GM15510 (cell line): ENCODE measurements around the gene FPR1.

Source experiments
- POLR2A ChIP-seq: IDR thresholded peaks from 3 replicates; pipeline ENCODE4 v1.6.1; 2011; ENCODE audit warnings: borderline replicate concordance; ENCODE audit not compliant: insufficient read length; ENCODE audit errors: extremely low read depth

FPR1 gene, protein sequence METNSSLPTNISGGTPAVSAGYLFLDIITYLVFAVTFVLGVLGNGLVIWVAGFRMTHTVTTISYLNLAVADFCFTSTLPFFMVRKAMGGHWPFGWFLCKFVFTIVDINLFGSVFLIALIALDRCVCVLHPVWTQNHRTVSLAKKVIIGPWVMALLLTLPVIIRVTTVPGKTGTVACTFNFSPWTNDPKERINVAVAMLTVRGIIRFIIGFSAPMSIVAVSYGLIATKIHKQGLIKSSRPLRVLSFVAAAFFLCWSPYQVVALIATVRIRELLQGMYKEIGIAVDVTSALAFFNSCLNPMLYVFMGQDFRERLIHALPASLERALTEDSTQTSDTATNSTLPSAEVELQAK

DNA sequence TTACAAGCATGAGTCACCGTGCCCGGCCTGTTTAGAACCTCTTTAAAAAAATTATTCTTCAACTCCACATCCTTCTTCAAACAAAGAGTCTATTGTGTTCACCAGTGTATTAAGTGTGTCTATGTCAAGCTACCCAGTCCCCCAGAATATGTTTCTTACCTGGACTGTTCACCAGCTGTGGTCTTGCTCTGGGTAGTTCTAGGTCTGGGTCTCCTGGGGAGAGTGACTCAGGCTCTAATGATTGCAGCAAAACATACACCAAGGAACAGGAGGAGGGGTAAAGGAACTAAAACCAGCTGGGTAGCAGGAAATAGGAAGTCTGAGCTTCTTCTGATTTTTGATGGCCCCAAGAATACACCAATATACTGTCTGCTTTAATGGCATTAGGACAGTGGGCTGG, at the start of gene FPR1:
FPR1 (minus strand) TSS at position 224 of the 400 bp plus-strand sequence. CDS start 4,884 bp downstream, outside the sequence.
- no peak for TF ChIP-seq POLR2A

GRCh38 chr19:51800473-51801244, 49.0 kb upstream of the FPR1 start:
- no peak for TF ChIP-seq POLR2A

DNA sequence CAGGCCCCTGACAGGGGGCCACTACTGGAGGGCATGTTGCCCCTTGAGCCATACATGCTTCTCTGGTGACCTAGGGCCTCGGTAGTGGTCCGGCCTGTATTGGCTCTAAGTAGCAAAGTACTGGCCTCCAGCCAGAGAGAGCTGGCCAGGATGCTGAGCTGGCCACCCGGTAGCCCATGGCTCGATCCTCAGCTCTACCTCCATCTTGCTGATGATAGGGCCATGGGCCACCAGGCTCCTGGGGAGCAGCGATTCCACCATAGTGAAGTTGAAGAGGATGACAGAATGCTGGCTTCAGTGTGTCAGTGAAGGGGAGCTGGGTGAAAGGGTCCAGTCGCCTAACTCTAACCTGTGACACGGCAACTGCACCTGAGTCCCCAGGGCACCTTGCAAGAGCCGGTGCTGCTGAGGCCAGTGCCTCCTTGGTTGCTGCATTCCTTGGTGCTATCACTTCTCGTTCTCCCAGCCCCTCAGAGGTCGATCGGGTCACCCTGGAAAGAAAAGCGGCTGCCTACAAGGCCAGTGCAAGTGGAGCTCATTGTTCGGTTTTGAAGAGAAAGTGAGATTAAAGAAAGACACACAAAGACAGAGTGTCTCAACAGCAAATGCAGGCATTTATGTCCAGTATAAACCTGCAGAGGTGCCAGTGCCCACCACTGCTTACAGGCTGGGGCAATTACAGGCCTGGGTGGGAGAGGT, 48.2 kb upstream of the FPR1 start:
- no peak for TF ChIP-seq POLR2A

DNA sequence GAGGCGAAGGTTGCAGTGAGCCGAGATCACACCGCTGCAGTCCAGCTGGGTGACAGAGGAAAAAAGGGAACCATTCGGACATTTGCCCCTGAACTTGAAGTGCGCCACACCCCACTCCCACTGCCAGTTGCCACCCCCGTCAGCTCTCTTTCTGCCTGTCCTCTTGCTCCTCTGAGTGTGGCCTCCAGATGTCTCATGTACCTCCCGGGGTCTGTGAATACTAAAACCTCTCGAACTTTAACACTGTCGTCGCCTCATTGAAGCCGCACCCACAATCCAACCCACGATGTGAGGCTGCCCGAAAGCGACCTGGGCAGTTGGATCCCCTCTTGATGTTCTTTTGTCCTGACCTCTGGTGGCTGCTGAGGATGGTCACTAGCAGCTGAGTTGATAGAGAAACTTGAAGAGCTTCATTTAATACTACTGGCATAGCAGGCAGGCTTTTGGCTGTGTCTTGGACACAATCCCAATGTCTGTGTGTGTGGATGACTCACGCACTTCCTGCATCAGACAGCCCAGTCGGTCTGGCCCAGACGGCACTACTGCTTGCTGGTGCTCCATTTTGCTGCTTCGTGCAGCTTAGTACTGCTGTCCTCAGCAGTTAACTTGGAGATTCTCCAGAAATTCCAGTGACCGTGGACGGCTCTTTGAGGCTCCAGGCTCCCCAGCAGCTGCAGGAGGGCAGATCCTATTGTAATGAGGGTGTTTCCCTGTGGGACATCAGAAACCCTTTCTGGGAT, 47.5 kb upstream of the FPR1 start:
- TF ChIP-seq POLR2A, result no peak

GRCh38 chr19:51798062-51798461, 46.4 kb upstream of the FPR1 start:
- no peak for TF ChIP-seq POLR2A

GRCh38 chr19:51797480-51797879, 45.8 kb upstream of the FPR1 start:
- TF ChIP-seq POLR2A, result no peak

- TF ChIP-seq POLR2A, result no peak
Measured at GRCh38 chr19:51796195-51796679, 44.6 kb upstream of the FPR1 start.

GRCh38 chr19:51794885-51795490, 43.3 kb upstream of the FPR1 start, which contains the start of gene FPR3:
FPR3 (plus strand) TSS chr19:51795157; CDS start chr19:51823749, 28,592 bp downstream.
- no peak for TF ChIP-seq POLR2A

- no peak for TF ChIP-seq POLR2A
Measured at GRCh38 chr19:51793994-51794393, 42.3 kb upstream of the FPR1 start.

DNA sequence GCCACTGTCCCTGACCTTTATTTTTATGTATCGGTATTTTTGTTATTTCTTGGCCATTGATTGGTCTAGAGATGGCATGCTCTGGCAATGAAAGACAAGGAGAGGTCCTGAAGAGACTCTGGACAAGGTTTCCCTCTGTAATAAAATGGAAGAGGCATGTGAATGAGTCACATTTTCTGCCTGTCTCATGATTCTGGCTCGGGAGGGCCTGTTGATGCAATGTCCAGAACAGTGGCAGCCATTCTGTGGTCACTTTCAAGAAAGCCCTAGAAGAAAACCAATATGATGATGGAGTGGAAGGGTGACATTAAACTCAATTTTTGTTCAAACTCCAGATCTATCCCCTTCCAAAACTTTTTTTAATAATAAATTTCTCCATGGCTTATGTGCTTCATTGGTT, 41.3 kb upstream of the FPR1 start:
- no peak for TF ChIP-seq POLR2A

DNA sequence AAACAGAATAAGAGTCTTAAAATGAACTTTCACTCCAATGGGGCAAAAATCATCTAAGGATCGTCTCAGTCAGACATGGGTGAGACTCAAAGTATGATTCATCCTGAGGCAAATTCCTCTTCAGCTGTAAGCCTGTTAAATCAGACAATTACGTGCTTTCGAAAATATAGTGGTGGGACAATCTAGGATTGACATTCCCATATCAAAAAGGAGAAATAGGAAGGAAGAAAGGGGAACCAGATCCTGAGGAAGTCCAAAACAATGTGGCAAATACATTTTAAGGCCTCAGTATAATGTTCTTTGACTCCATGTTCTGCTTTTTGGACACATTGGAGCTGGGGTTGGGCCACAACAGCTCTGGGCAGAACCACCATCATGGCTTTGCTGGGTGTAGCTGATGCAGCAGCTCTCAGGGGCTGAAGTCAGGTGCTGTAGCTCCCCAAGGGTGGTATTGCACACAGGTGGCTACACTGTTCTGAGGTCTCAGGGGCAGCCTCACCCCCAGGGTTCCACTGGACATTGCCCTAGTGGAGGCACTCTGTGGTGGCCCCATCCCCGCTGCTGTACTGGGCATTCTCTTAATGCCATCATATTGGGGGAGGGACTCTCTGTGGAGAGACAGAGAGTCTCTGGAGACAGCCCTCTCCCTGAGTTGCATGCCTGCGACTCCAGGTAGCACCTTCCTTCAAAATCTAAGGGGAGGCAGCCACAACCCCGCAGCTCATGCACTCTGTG, 37.5 kb upstream of the FPR1 start:
- no peak for TF ChIP-seq POLR2A

DNA sequence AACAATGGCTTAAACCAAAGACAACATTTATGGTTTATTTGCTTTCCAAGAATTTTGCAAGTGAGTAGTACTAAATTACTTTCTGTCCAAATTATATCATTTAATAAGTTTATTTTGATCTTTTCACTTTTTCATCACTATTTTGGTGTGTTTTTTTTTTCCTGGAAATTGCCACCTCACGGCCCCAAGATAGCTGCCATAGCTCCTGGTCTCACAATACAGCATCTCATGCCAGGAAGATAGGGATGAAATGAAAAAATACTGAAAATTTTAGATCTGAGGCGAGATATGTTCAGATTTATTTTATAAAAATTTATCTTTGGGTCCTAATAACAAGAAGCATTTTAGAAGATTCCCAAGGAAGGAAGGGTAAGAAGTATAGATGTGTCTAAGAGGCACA, 36.4 kb upstream of the FPR1 start:
- TF ChIP-seq POLR2A, result no peak

- TF ChIP-seq POLR2A, result no peak
Measured at GRCh38 chr19:51786646-51787494, 35.2 kb upstream of the FPR1 start.
